SK-N-SH (cell line): ENCODE measurements around the gene ZIC5. TPM values are rescaled to one million over a fixed set of nuclear protein-coding genes. Genes with fewer than 3 reads are reported as not detected.

Source experiments
- CTCF ChIA-PET: fragments of 300-600, 350-600 bp; formaldehyde crosslinking; extraction: SDS; loops from one replicate; lab custom pipeline; 2021; lab: Yijun Ruan, JAX
- POLR2A ChIA-PET: fragments of 350-600 bp; sonication (Branson Sonifier 250); formaldehyde crosslinking; extraction: SDS; loops from one replicate; lab custom pipeline; 2020; ENCODE audit warnings: antibody characterized with exemption, inconsistent platforms; lab: Yijun Ruan, JAX
- DNase-seq: peaks from one replicate; pipeline ENCODE4 v3.0.0; 2012
- H2AFZ ChIP-seq: fragments of 200-600 bp; sonication (generic); 2 replicates; pipeline ENCODE4 v1.8.1; 2016; ENCODE audit warnings: antibody characterized with exemption, mild to moderate bottlenecking, low read depth
- H3F3A ChIP-seq: fragments of 200-600 bp; sonication (generic); replicated peaks from 2 replicates; pipeline ENCODE3; 2016; ENCODE audit warnings: antibody characterized with exemption, mild to moderate bottlenecking; ENCODE audit not compliant: insufficient read depth
- H3K27ac ChIP-seq, 2 experiments: fragments of 200-500 bp in 1 of 2; fragments of 200-600 bp in 1 of 2; sonication (Bioruptor generic) in 1 of 2; sonication (generic), shearing (Covaris generic) in 1 of 2; 2 replicates each; pipeline versions ENCODE4 v1.5.1 to v1.6.1; 2014 to 2016; ENCODE audit warnings: low read depth in 2 of 2, inconsistent platforms in 1 of 2, low read length in 1 of 2, mild to moderate bottlenecking in 1 of 2, mixed read lengths in 1 of 2
- H3K27me3 ChIP-seq: fragments of 200-600 bp; sonication (generic), shearing (Covaris generic); 2 replicates; pipeline ENCODE4 v1.6.1; 2016; ENCODE audit warnings: mixed run types; ENCODE audit not compliant: insufficient read depth
- H3K36me3 ChIP-seq, 2 experiments: fragments of 200-500 bp in 1 of 2; fragments of 200-600 bp in 1 of 2; sonication (Bioruptor generic) in 1 of 2; sonication (generic) in 1 of 2; replicated peaks in 1 of 2; 2 replicates each; pipeline versions ENCODE3 to v1.5.1; 2014 to 2016; ENCODE audit warnings: low read length in 1 of 2, mild to moderate bottlenecking in 1 of 2; ENCODE audit not compliant: insufficient read depth in 2 of 2, control insufficient read depth in 1 of 2
- H3K4me1 ChIP-seq, 2 experiments: fragments of 200-500 bp in 1 of 2; fragments of 200-600 bp in 1 of 2; sonication (Bioruptor generic) in 1 of 2; sonication (generic), shearing (Covaris generic) in 1 of 2; 2 replicates each; pipeline versions ENCODE4 v1.5.1 to v1.6.1; 2014 to 2016; ENCODE audit warnings: low read depth in 1 of 2, low read length in 1 of 2, mixed run types in 1 of 2; ENCODE audit not compliant: insufficient read depth in 2 of 2, control insufficient read depth in 1 of 2
- H3K4me2 ChIP-seq: fragments of 200-600 bp; sonication (generic), shearing (Covaris generic); 2 replicates; pipeline ENCODE4 v1.6.1; 2017; ENCODE audit warnings: mixed run types
- H3K4me3 ChIP-seq, 2 experiments: fragments of 200-500 bp in 1 of 2; fragments of 200-600 bp in 1 of 2; sonication (Bioruptor generic) in 1 of 2; sonication (generic), shearing (Covaris generic) in 1 of 2; 2 replicates each; pipeline versions ENCODE4 v1.5.1 to v1.8.1; 2014 to 2016; ENCODE audit warnings: low read depth in 2 of 2, inconsistent platforms in 1 of 2, low read length in 1 of 2, mild to moderate bottlenecking in 1 of 2, mixed read lengths in 1 of 2, moderate library complexity in 1 of 2
- H3K79me2 ChIP-seq: fragments of 200-600 bp; sonication (generic); 2 replicates; pipeline ENCODE4 v1.8.1; 2017; ENCODE audit warnings: mild to moderate bottlenecking; ENCODE audit not compliant: insufficient read depth
- H3K9ac ChIP-seq: fragments of 200-600 bp; sonication (generic); 2 replicates; pipeline ENCODE4 v1.6.1; 2017; ENCODE audit warnings: mixed run types
- H3K9me2 ChIP-seq: fragments of 200-600 bp; sonication (generic); 2 replicates; pipeline ENCODE4 v1.6.1; 2017; ENCODE audit warnings: mixed run types
- H3K9me3 ChIP-seq: fragments of 200-600 bp; sonication (generic); 2 replicates; pipeline ENCODE4 v1.6.1; 2017; ENCODE audit warnings: mixed run types, mild to moderate bottlenecking, moderate library complexity
- H4K20me1 ChIP-seq: fragments of 200-600 bp; sonication (generic); 2 replicates; pipeline ENCODE4 v1.6.1; 2017; ENCODE audit warnings: mild to moderate bottlenecking, mixed run types; ENCODE audit not compliant: insufficient read depth
- EZH2phosphoT487 ChIP-seq: fragments of 200-600 bp; sonication (generic); IDR thresholded peaks from 2 replicates; pipeline ENCODE4 v1.6.1; 2017; ENCODE audit warnings: low read depth, mixed run types, mild to moderate bottlenecking, antibody characterized with exemption, moderate library complexity, borderline replicate concordance
- FOXJ3 ChIP-seq: sonication (generic); formaldehyde crosslinking; IDR thresholded peaks from 2 replicates; pipeline ENCODE4 v1.5.1; 2020; ENCODE audit warnings: mild to moderate bottlenecking, missing genetic modification reagents
- GABPA ChIP-seq: IDR thresholded peaks from 2 replicates; pipeline ENCODE4 v1.4.0; 2012; ENCODE audit warnings: low read depth, mild to moderate bottlenecking
- MEF2A ChIP-seq: IDR thresholded peaks from 2 replicates; pipeline ENCODE4 v1.4.0; 2012; ENCODE audit warnings: low read depth, borderline replicate concordance
- NFIC ChIP-seq: IDR thresholded peaks from 2 replicates; pipeline ENCODE4 v1.4.0; 2012; ENCODE audit warnings: borderline replicate concordance
- RAD21 ChIP-seq: IDR thresholded peaks from 2 replicates; pipeline ENCODE4 v1.6.1; 2012; ENCODE audit warnings: mild to moderate bottlenecking, low read length
- REST ChIP-seq: IDR thresholded peaks from 2 replicates; pipeline ENCODE4 v1.6.1; 2012; ENCODE audit warnings: mild to moderate bottlenecking, low read depth, low read length, moderate library complexity
- RFX5 ChIP-seq: IDR thresholded peaks from 2 replicates; pipeline ENCODE4 v1.6.1; 2012; ENCODE audit warnings: mild to moderate bottlenecking, improper control_type of control experiment, low read length
- RXRA ChIP-seq: IDR thresholded peaks from 2 replicates; pipeline ENCODE4 v1.4.0; 2012; ENCODE audit warnings: low read depth, mild to moderate bottlenecking, borderline replicate concordance
- SIN3A ChIP-seq: IDR thresholded peaks from 2 replicates; pipeline ENCODE4 v1.6.1; 2012; ENCODE audit warnings: low read depth, mild to moderate bottlenecking, low read length, moderate library complexity, borderline replicate concordance
- TAF1 ChIP-seq: IDR thresholded peaks from 2 replicates; pipeline ENCODE4 v1.6.1; 2012; ENCODE audit warnings: low read depth, mild to moderate bottlenecking, low read length, moderate library complexity, borderline replicate concordance
- TCF12 ChIP-seq: IDR thresholded peaks from 2 replicates; pipeline ENCODE4 v1.4.0; 2012
- USF1 ChIP-seq: IDR thresholded peaks from 2 replicates; pipeline ENCODE4 v1.4.0; 2012; ENCODE audit warnings: low read depth, borderline replicate concordance
- YY1 ChIP-seq: IDR thresholded peaks from 2 replicates; pipeline ENCODE4 v1.4.0; 2012; ENCODE audit warnings: low read depth, mild to moderate bottlenecking
- WGBS: methylation state at CpG from one replicate; pipeline ENCODE4 v1.1.6; 2017; ENCODE audit warnings: low lambda C conversion rate; 5-methylcytosine and 5-hydroxymethylcytosine counted together
- polyA plus RNA-seq, 3 experiments: library from polyadenylated mRNA; depleted of rRNA; stranded (reverse); fragments of >200 nt; gene quantifications; 2 replicates each; pipeline ENCODE4 v1.2.3, GENCODE V29; 2012
- TF ChIP-seq, protein P1 (sequence below): fragments of 150-350 bp; IDR thresholded peaks from 2 replicates; pipeline ENCODE4 v1.6.1; 2017; ENCODE audit warnings: antibody characterized with exemption, low read length, low read depth, borderline replicate concordance
- TF ChIP-seq, protein P2 (sequence below): fragments of 150-350 bp; IDR thresholded peaks from 2 replicates; pipeline ENCODE4 v1.6.1; 2016; ENCODE audit warnings: mild to moderate bottlenecking, low read depth, low read length
- TF ChIP-seq, protein P3 (sequence below): IDR thresholded peaks from 2 replicates; pipeline ENCODE4; 2012
- TF ChIP-seq, protein P4 (sequence below): IDR thresholded peaks from 2 replicates; pipeline ENCODE4 v1.4.0; 2012; ENCODE audit warnings: low read depth

ZIC5 gene
- polyA plus RNA-seq, 1 of the 3 experiments (the other 2 are of a cell fraction) = not detected

DNA sequence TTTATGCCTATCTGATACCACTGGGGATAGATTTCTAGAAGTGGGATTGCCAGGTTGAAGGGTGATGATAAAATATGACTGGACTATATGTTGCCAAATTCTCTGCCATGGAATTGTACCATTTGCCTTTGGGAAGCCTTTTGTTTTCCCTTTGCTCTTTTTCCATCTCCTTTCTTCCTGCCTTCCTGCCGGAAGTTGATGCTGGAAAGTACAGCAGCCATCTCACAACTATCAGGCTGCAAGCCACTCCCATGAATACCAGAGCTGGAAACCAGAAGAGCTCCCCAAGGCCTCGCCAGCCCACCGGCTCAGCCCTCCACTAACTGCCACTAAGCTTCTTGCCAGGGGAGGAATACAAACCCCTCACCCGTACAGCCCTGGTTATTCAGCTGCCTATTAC is 29.7 kb downstream of the ZIC5 start:
- Histone ChIP-seq H3K36me3 (no peaks in the 10 kb centered on the region), H3K79me2 (no peaks in the 10 kb centered on the region), H2AFZ (no peak overlapping the region)
- CTCF ChIA-PET = interaction anchor here (1.2 to 1.7 kb wide), 3 partner anchors 12 to 285 kb away, joined by 4 to 5 read pairs (median 4); no protein-coding TSS in a partner anchor
- TF ChIP-seq RFX5 = no peak
- TF ChIP-seq RXRA = no peak
- TF ChIP-seq YY1 = no peak
- TF ChIP-seq, protein P1, sequence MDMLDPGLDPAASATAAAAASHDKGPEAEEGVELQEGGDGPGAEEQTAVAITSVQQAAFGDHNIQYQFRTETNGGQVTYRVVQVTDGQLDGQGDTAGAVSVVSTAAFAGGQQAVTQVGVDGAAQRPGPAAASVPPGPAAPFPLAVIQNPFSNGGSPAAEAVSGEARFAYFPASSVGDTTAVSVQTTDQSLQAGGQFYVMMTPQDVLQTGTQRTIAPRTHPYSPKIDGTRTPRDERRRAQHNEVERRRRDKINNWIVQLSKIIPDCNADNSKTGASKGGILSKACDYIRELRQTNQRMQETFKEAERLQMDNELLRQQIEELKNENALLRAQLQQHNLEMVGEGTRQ = no peak
- no peak for TF ChIP-seq EZH2phosphoT487
- no peak for TF ChIP-seq MEF2A
- no peak for TF ChIP-seq TAF1
- TF ChIP-seq USF1 = no peak
- no peak for TF ChIP-seq REST
- TF ChIP-seq, protein P2, sequence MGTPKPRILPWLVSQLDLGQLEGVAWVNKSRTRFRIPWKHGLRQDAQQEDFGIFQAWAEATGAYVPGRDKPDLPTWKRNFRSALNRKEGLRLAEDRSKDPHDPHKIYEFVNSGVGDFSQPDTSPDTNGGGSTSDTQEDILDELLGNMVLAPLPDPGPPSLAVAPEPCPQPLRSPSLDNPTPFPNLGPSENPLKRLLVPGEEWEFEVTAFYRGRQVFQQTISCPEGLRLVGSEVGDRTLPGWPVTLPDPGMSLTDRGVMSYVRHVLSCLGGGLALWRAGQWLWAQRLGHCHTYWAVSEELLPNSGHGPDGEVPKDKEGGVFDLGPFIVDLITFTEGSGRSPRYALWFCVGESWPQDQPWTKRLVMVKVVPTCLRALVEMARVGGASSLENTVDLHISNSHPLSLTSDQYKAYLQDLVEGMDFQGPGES = no peak
- no peak for TF ChIP-seq GABPA
- TF ChIP-seq, protein P3, sequence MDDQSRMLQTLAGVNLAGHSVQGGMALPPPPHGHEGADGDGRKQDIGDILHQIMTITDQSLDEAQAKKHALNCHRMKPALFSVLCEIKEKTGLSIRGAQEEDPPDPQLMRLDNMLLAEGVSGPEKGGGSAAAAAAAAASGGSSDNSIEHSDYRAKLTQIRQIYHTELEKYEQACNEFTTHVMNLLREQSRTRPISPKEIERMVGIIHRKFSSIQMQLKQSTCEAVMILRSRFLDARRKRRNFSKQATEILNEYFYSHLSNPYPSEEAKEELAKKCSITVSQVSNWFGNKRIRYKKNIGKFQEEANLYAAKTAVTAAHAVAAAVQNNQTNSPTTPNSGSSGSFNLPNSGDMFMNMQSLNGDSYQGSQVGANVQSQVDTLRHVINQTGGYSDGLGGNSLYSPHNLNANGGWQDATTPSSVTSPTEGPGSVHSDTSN = no peak
- TF ChIP-seq RAD21 = no peak
- TF ChIP-seq TCF12 = no peak
- TF ChIP-seq, protein P4, sequence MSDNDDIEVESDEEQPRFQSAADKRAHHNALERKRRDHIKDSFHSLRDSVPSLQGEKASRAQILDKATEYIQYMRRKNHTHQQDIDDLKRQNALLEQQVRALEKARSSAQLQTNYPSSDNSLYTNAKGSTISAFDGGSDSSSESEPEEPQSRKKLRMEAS = no peak
- TF ChIP-seq SIN3A = no peak
- no peak for TF ChIP-seq NFIC
- no peak for TF ChIP-seq FOXJ3 (CRISPR knock-in tag)
- TF ChIP-seq, all 33 proteins: peak for 0
- H3K4me3 ChIP-seq = no peak overlapping the region
- no peaks in the 10 kb centered on the region for H3F3A ChIP-seq
- WGBS = 30% methylated on average over 4 of the region's 4 CpGs
- H3K4me2 ChIP-seq = no peak overlapping the region
- no peak overlapping the region for H3K27ac ChIP-seq
- H3K9me2 ChIP-seq = no peaks in the 10 kb centered on the region
- no peaks in the 10 kb centered on the region for H3K9me3 ChIP-seq
- no peak for DNase-seq
- peaks cover 74% of the 10 kb centered on the region for H3K27me3 ChIP-seq
- no peaks in the 10 kb centered on the region for H3K4me1 ChIP-seq
- no peaks in the 10 kb centered on the region for H4K20me1 ChIP-seq
- POLR2A ChIA-PET = no interaction called here
- H3K9ac ChIP-seq = no peak overlapping the region
